ENCODE measurements around the gene AIDA. TPM values are rescaled to one million over a fixed set of nuclear protein-coding genes. Genes with fewer than 3 reads are reported as not detected.

AIDA gene
- total RNA-seq, 2 experiments from 2014 or later = 9.0 to 24.1 TPM

DNA sequence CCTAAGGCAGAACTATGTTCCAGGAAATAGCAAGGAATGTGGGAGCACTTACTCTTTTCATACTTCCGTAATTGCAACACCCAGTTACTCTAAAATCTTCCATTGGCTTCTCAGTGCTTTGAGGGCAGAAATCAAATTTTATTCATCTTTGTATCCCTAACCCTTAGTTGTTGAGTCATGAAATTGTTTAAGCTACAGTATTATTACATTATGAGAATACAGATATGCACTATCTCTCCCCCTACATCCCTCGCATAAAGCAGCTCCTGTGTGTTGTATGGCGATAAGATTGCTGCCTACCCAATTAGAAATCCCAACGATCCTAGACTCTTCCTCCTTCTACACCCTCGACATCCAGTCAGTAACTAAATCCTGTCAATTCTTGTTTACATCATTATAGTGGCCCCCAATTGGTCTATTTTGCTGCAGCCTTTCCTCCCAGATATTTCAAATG, 2.6 kb downstream of the AIDA start:
- intact Hi-C loops (cut with micrococcal nuclease; ENCODE audit: unreplicated experiment) = loop anchor here (5.0 to 10.0 kb wide), 2 partner anchors 245 to 967 kb away; partner anchors contain the start of gene DUSP10
- peaks cover 15% of the 10 kb centered on the region for H3K36me3 ChIP-seq (ENCODE audit: insufficient read depth, low read length)
- ChIA-PET CTCF (ENCODE audit: unreplicated experiment) (no interaction called here), POLR2A (interaction anchor here (1.0 to 1.1 kb wide), 2 partner anchors 13 to 29 kb away, joined by 3 read pairs; no protein-coding TSS in a partner anchor)
- DNase-seq (ENCODE audit: low spot score) = no peak
- H2AFZ ChIP-seq (ENCODE audit: low read length) = no peak overlapping the region
- H3K79me2 ChIP-seq (ENCODE audit: insufficient read depth, low read depth, low read length) = peaks cover 51% of the 10 kb centered on the region
- no peak overlapping the region for H3K4me3 ChIP-seq (ENCODE audit: low read depth, low read length, poor library complexity, severe bottlenecking)
- H4K20me1 ChIP-seq (ENCODE audit: insufficient read depth, low read length) = no peaks in the 10 kb centered on the region
- 0 out of 2 replicates have a peak, but pooled peaks cover 4% of the 10 kb centered on the region for H3K9me3 ChIP-seq (ENCODE audit: low read length)
- TF ChIP-seq, protein P1, sequence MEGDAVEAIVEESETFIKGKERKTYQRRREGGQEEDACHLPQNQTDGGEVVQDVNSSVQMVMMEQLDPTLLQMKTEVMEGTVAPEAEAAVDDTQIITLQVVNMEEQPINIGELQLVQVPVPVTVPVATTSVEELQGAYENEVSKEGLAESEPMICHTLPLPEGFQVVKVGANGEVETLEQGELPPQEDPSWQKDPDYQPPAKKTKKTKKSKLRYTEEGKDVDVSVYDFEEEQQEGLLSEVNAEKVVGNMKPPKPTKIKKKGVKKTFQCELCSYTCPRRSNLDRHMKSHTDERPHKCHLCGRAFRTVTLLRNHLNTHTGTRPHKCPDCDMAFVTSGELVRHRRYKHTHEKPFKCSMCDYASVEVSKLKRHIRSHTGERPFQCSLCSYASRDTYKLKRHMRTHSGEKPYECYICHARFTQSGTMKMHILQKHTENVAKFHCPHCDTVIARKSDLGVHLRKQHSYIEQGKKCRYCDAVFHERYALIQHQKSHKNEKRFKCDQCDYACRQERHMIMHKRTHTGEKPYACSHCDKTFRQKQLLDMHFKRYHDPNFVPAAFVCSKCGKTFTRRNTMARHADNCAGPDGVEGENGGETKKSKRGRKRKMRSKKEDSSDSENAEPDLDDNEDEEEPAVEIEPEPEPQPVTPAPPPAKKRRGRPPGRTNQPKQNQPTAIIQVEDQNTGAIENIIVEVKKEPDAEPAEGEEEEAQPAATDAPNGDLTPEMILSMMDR (conservative IDR thresholded peaks at IDR 0.05; ENCODE audit: low read length) = no peak
- TF ChIP-seq EZH2phosphoT487 (IDR thresholded peaks at IDR 0.05; ENCODE audit: borderline replicate concordance, low read depth, low read length) = no peak
- BruUV-seq (replicated peaks) = no TSS peak
- no peak overlapping the region for H3K27ac ChIP-seq (ENCODE audit: low read depth, low read length, poor library complexity, severe bottlenecking)
- no peaks in the 10 kb centered on the region for H3K9me2 ChIP-seq (ENCODE audit: insufficient read depth, low read length)
- H3K4me2 ChIP-seq (ENCODE audit: low read length) = peak overlapping the region; percentile 96; the same call in 1 of the 2 replicates
- H3K4me1 ChIP-seq (ENCODE audit: insufficient read depth, low read length, poor library complexity, severe bottlenecking) = peaks cover 17% of the 10 kb centered on the region

DNA sequence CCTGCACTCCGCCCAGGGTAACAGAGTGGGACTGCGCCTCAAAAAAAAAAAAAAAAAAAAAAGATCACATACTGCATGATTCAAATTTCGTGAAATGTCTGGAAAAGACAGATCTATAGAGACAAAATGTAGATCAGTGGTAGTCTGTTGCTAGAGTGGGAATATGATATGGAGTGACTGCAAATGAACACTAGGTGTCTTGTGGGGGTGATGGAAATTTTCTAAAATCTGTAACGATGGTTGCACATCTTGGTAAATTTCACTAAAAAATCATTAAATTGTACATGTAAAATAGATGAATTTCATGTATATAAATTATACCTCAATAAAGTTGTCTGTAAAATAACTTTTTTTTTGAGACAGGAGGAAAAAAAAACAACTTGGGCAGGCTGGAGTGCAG, 5.5 kb downstream of the AIDA start:
- TF ChIP-seq, protein P1 (conservative IDR thresholded peaks at IDR 0.05; ENCODE audit: low read length) = peak; percentile 39; the same call in 1 of the 2 replicates
- no peak for TF ChIP-seq EZH2phosphoT487 (IDR thresholded peaks at IDR 0.05; ENCODE audit: borderline replicate concordance, low read depth, low read length)
- Histone ChIP-seq H3K4me3 (ENCODE audit: low read depth, low read length, poor library complexity, severe bottlenecking) (no peak overlapping the region), H3K9me2 (ENCODE audit: insufficient read depth, low read length) (no peaks in the 10 kb centered on the region), H3K4me1 (ENCODE audit: insufficient read depth, low read length, poor library complexity, severe bottlenecking) (peaks cover 13% of the 10 kb centered on the region), H3K4me2 (ENCODE audit: low read length) (no peak overlapping the region), H3K27ac (ENCODE audit: low read depth, low read length, poor library complexity, severe bottlenecking) (no peak overlapping the region), H3K9me3 (ENCODE audit: low read length) (peaks cover 9% of the 10 kb centered on the region; the same call in 1 of the 2 replicates), H3K36me3 (ENCODE audit: insufficient read depth, low read length) (peaks cover 40% of the 10 kb centered on the region), H3K79me2 (ENCODE audit: insufficient read depth, low read depth, low read length) (peaks cover 43% of the 10 kb centered on the region), H2AFZ (ENCODE audit: low read length) (no peak overlapping the region), H4K20me1 (ENCODE audit: insufficient read depth, low read length) (no peaks in the 10 kb centered on the region)
- no TSS peak for BruUV-seq (replicated peaks)
- CTCF ChIA-PET (ENCODE audit: unreplicated experiment) = no interaction called here
- POLR2A ChIA-PET = no interaction called here
- intact Hi-C loops (cut with micrococcal nuclease; ENCODE audit: unreplicated experiment) = no loop called here
- DNase-seq (ENCODE audit: low spot score) = no peak

DNA sequence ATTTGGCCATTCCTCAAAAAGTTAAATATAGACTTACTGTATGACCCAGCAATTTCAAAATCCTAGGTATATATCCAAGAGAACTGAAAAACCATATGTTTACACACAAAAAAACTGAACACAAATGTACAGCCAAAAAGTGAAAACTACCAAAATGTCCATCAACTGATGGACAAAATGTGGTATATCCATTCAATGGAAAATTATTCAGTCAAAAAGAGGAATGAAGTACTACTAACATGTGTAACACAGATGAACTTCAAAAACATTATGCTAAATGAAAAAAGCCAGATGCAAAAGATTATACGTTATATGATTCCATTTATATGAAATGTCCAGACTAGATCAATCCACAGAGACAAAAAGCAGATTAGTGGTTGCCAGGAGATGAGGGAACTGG, 8.0 kb downstream of the AIDA start:
- peaks cover 24% of the 10 kb centered on the region; the same call in 1 of the 2 replicates for H3K79me2 ChIP-seq (ENCODE audit: insufficient read depth, low read depth, low read length)
- no peak overlapping the region for H2AFZ ChIP-seq (ENCODE audit: low read length)
- no peak for DNase-seq (ENCODE audit: low spot score)
- no peak overlapping the region for H3K4me2 ChIP-seq (ENCODE audit: low read length)
- no peaks in the 10 kb centered on the region for H3K9me2 ChIP-seq (ENCODE audit: insufficient read depth, low read length)
- no peak overlapping the region for H3K27ac ChIP-seq (ENCODE audit: low read depth, low read length, poor library complexity, severe bottlenecking)
- no peaks in the 10 kb centered on the region for H4K20me1 ChIP-seq (ENCODE audit: insufficient read depth, low read length)
- H3K9me3 ChIP-seq (ENCODE audit: low read length) = peaks cover 9% of the 10 kb centered on the region; the same call in 1 of the 2 replicates
- POLR2A ChIA-PET = interaction anchor here (0.6 to 1.1 kb wide), 3 partner anchors 9 to 20 kb away, joined by 3 read pairs; no protein-coding TSS in a partner anchor
- no TSS peak for BruUV-seq (replicated peaks)
- H3K4me3 ChIP-seq (ENCODE audit: low read depth, low read length, poor library complexity, severe bottlenecking) = no peak overlapping the region
- intact Hi-C loops (cut with micrococcal nuclease; ENCODE audit: unreplicated experiment) = no loop called here
- H3K4me1 ChIP-seq (ENCODE audit: insufficient read depth, low read length, poor library complexity, severe bottlenecking) = no peaks in the 10 kb centered on the region
- TF ChIP-seq, protein P1 (conservative IDR thresholded peaks at IDR 0.05; ENCODE audit: low read length) = no peak
- TF ChIP-seq EZH2phosphoT487 (IDR thresholded peaks at IDR 0.05; ENCODE audit: borderline replicate concordance, low read depth, low read length) = no peak
- peaks cover 62% of the 10 kb centered on the region for H3K36me3 ChIP-seq (ENCODE audit: insufficient read depth, low read length)
- CTCF ChIA-PET (ENCODE audit: unreplicated experiment) = interaction anchor here (0.6 kb wide), 1 partner anchor 50 kb away, joined by 3 read pairs; no protein-coding TSS in a partner anchor
